Suprapubic skin (tissue), 4 donors: ENCODE results near the gene HIKESHI. TPM values are rescaled to one million over a fixed set of nuclear protein-coding genes. Genes with fewer than 3 reads are reported as not detected.
"Not testable (repeated sequence)": the region's sequence is repeated elsewhere in the genome, so short reads cannot be mapped to it uniquely, and the experiment has no call there.

ENCODE experiments used
- DNase-seq, 2 donors: peaks; one replicate each; pipeline ENCODE4 v3.0.0-alpha.2; 2019; ENCODE audit warnings: low spot score in 2 of 2
- H3K27ac ChIP-seq: fragments of 200-600 bp; sonication (generic); one replicate; pipeline ENCODE4 v1.5.1; 2019
- H3K27me3 ChIP-seq: fragments of 200-600 bp; sonication (generic); one replicate; pipeline ENCODE4 v1.5.1; 2019
- H3K36me3 ChIP-seq: fragments of 200-600 bp; sonication (generic); one replicate; pipeline ENCODE4 v1.5.1; 2019
- H3K4me1 ChIP-seq: fragments of 200-600 bp; sonication (generic); one replicate; pipeline ENCODE4 v1.5.1; 2019
- H3K4me3 ChIP-seq: fragments of 200-600 bp; sonication (generic); one replicate; pipeline ENCODE4 v1.5.1; 2019; ENCODE audit warnings: mild to moderate bottlenecking
- H3K9me3 ChIP-seq: fragments of 200-600 bp; sonication (generic); one replicate; pipeline ENCODE4 v1.5.1; 2019
- CTCF ChIP-seq, 2 donors: fragments of 200-600 bp in 1 of 2; fragments of 450-650 bp in 1 of 2; sonication (generic) in 1 of 2; IDR thresholded peaks; one replicate each; pipeline ENCODE4 v1.5.1; 2016 to 2019; ENCODE audit warnings: antibody characterized with exemption in 2 of 2, mild to moderate bottlenecking in 1 of 2, moderate library complexity in 1 of 2
- EP300 ChIP-seq: sonication (generic); formaldehyde crosslinking; IDR thresholded peaks from one replicate; pipeline ENCODE4 v1.6.1; 2017; ENCODE audit warnings: antibody characterized with exemption
- POLR2A ChIP-seq, 2 donors: fragments of 450-650 bp; IDR thresholded peaks; one replicate each; pipeline ENCODE4 v1.6.1; 2017; ENCODE audit warnings: antibody characterized with exemption in 2 of 2, mild to moderate bottlenecking in 2 of 2, moderate library complexity in 2 of 2
- POLR2AphosphoS5 ChIP-seq, 3 donors: sonication (generic); formaldehyde crosslinking; IDR thresholded peaks; one replicate each; pipeline ENCODE4 v1.6.1; 2017; ENCODE audit warnings: antibody characterized with exemption in 3 of 3
- WGBS: methylation state at CpG from one replicate; pipeline ENCODE4 v1.1.5; 2018; 5-methylcytosine and 5-hydroxymethylcytosine counted together
- total RNA-seq, 4 donors: library from RNA; depleted of rRNA; stranded (reverse); fragments of >200 nt; gene quantifications; one replicate each; pipeline ENCODE4 v1.1.0, GENCODE V29; 2016

Gene HIKESHI
- total RNA-seq, 4 donors from 2014 or later: 20.7 to 34.4 (median 29.3) TPM

GRCh38 chr11:86279747-86280146 lies 22.3 kb upstream of the HIKESHI start:
- H3K4me3 ChIP-seq: no peak overlapping the region
- no peaks in the 10 kb centered on the region for H3K9me3 ChIP-seq
- H3K36me3 ChIP-seq: peaks cover 28% of the 10 kb centered on the region
- no peak for TF ChIP-seq POLR2AphosphoS5 (IDR thresholded peaks at IDR 0.05)
- no peak for TF ChIP-seq CTCF (IDR thresholded peaks at IDR 0.05)
- TF ChIP-seq POLR2A (IDR thresholded peaks at IDR 0.05): no peak
- no peak for TF ChIP-seq EP300
- no peaks in the 10 kb centered on the region for H3K27me3 ChIP-seq
- H3K27ac ChIP-seq: no peak overlapping the region
- no peak for DNase-seq
- WGBS: 90% methylated on average over 3 of the region's 3 CpGs
- H3K4me1 ChIP-seq: no peaks in the 10 kb centered on the region

DNA sequence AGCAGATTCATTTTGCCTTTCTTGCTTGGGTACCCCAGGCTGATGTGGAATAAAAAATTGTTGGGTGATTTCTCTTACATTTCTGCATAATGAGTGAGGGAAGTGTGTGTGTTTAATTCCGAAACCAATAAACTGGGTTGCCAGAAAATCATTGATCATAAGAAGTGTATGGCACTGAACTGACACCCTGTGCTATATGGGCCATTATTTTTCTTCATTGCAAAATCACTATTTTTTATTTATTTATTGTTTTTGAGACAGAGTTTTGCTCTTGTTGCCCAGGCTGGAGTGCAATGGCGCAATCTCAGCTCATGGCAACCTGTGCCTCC lies 14.6 kb upstream of the HIKESHI start:
- TF ChIP-seq POLR2AphosphoS5 (IDR thresholded peaks at IDR 0.05) (no peak), POLR2A (IDR thresholded peaks at IDR 0.05) (no peak), CTCF (IDR thresholded peaks at IDR 0.05) (no peak), EP300 (no peak)
- Histone ChIP-seq H3K4me1 (no peaks in the 10 kb centered on the region), H3K27ac (no peak overlapping the region), H3K4me3 (no peak overlapping the region), H3K27me3 (no peaks in the 10 kb centered on the region), H3K9me3 (no peaks in the 10 kb centered on the region), H3K36me3 (peaks cover 4% of the 10 kb centered on the region)
- DNase-seq: no peak
- WGBS: 93% methylated on average over 2 of the region's 2 CpGs

DNA sequence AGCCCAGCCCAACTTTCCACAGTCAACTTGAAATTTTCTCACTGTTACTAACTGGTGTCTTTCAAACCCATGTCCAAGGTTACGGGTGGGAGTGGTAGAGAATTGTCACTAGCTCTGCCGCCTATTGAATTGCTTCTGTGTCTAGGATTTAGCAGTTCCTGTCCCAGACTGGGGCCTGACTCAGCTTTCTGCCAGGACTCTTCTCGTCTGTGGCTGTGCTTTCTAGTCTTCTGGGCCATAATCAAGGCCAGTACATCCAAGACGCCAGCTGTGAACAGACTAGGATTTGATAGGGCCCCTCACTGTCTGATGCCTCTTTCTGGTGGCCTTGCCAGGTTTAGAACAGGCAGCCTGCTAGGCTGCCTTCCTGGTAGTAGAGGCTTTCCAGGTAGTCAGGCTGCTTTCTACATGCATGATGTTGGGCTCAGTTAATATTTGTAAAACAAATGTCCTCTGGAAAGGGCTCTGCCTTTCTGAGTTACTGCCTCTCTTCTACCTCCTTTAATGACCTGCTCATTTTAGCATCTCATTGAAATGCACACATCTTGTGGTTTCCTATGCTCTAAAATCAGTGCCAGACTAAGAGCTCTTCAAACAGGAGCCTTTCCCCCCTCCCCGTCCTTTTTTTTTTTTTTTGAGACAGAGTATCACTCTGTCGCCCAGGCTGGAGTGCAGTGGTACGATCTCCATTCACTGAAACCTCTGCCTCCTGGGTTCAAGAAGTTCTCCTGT lies 13.1 kb upstream of the HIKESHI start:
- Histone ChIP-seq H3K36me3 (peaks cover 4% of the 10 kb centered on the region), H3K4me1 (no peaks in the 10 kb centered on the region), H3K4me3 (no peak overlapping the region), H3K27me3 (no peaks in the 10 kb centered on the region), H3K9me3 (no peaks in the 10 kb centered on the region), H3K27ac (no peak overlapping the region)
- 80% methylated on average over 6 of the region's 7 CpGs for WGBS
- TF ChIP-seq CTCF (IDR thresholded peaks at IDR 0.05) (no peak), POLR2AphosphoS5 (IDR thresholded peaks at IDR 0.05) (no peak), POLR2A (IDR thresholded peaks at IDR 0.05) (no peak), EP300 (no peak)
- no peak for DNase-seq

DNA sequence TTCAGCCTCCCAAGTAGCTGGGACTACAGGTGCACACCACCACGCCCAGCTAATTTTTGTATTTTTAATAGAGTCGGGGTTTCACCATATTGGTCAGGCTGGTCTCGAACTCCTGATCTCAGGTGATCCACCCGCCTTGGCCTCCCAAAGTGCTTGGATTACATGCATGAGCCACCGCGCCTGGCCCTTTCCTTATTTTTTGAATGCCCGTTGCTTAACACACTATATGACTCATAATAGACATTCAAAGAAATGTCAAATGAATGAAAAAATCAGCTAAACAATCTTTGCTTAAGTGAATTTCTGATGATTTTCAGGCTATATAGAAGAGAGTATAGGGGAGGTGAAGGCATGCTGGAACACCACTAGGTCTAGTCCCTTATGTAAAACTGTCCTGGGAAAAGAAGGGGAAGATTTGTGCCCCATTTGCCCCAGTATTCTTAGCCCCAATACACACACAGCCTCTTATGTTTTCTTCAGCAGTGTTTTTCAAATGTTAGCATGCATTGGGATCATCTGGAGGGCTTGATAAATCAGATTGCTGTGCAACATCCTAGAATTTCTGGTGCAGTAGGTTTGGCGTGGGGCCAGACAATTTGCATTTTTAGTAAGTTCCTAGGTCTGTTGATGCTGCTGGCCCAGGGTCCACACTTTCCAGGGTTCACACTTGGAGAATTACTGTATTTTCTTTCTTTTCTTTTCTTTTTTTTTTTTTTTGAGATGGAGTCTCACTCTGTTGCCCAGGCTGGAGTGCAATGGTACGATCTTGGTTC lies 12.3 kb upstream of the HIKESHI start:
- not testable (repeated sequence) for H3K36me3 ChIP-seq, H3K27me3 ChIP-seq, H3K9me3 ChIP-seq, H3K4me3 ChIP-seq, H3K27ac ChIP-seq, H3K4me1 ChIP-seq, DNase-seq
- WGBS: 90% methylated on average over 9 of the region's 9 CpGs

GRCh38 chr11:86291466-86292262 lies 10.4 kb upstream of the HIKESHI start:
- no peak for DNase-seq

More at GRCh38 chr11:86291466-86292262, 10.4 kb upstream of the HIKESHI start:
- H3K4me3 ChIP-seq: no peak overlapping the region
- 44% methylated on average over 3 of the region's 3 CpGs for WGBS
- H3K27me3 ChIP-seq: no peaks in the 10 kb centered on the region
- no peak for TF ChIP-seq POLR2AphosphoS5 (IDR thresholded peaks at IDR 0.05)
- TF ChIP-seq CTCF (IDR thresholded peaks at IDR 0.05): peak; percentile 14 to 39
- H3K27ac ChIP-seq: no peak overlapping the region
- H3K9me3 ChIP-seq: no peaks in the 10 kb centered on the region
- no peaks in the 10 kb centered on the region for H3K36me3 ChIP-seq
- no peaks in the 10 kb centered on the region for H3K4me1 ChIP-seq
